HG03521 (cell line): Measurements from ENCODE around the gene SHKBP1.
"Not testable (repeated sequence)": the region's sequence is repeated elsewhere in the genome, so short reads cannot be mapped to it uniquely, and the experiment has no call there.

Experiments
- ATAC-seq: cut with Tn5 transposase; IDR thresholded peaks from one replicate; pipeline ENCODE4 v1.9.1; 2021; ENCODE audit warnings: mild to moderate bottlenecking, moderate library complexity; ENCODE audit not compliant: unreplicated experiment

SHKBP1 gene

GRCh38 chr19:40576585-40577451 is at the start of gene SHKBP1:
TSS of gene SHKBP1 (plus strand) at chr19:40576873. CDS start at chr19:40576900, 27 bp downstream.
- peak; percentile 95 for ATAC-seq

- ATAC-seq: no peak
Observed at GRCh38 chr19:40528078-40528477, 48.6 kb upstream of the SHKBP1 start.

- ATAC-seq: no peak
Observed at GRCh38 chr19:40528533-40529092, 48.1 kb upstream of the SHKBP1 start.

GRCh38 chr19:40529093-40529954 is 47.3 kb upstream of the SHKBP1 start:
- ATAC-seq: peak; percentile 60

GRCh38 chr19:40530091-40530901 is 46.4 kb upstream of the SHKBP1 start:
- no peak for ATAC-seq

- ATAC-seq: no peak
Observed at GRCh38 chr19:40533508-40533907, 43.2 kb upstream of the SHKBP1 start.

GRCh38 chr19:40534148-40534547 is 42.5 kb upstream of the SHKBP1 start:
- no peak for ATAC-seq

GRCh38 chr19:40539070-40539469 is 37.6 kb upstream of the SHKBP1 start:
- no peak for ATAC-seq

GRCh38 chr19:40542202-40542859 is 34.3 kb upstream of the SHKBP1 start:
- ATAC-seq: no peak

- ATAC-seq: no peak
Observed at GRCh38 chr19:40543029-40543597, 33.6 kb upstream of the SHKBP1 start.

- not testable (repeated sequence) for ATAC-seq
Observed at GRCh38 chr19:40546153-40546841, 30.4 kb upstream of the SHKBP1 start.

GRCh38 chr19:40547190-40547589 is 29.5 kb upstream of the SHKBP1 start:
- ATAC-seq: not testable (repeated sequence)

- ATAC-seq: no peak
Observed at GRCh38 chr19:40547836-40548235, 28.8 kb upstream of the SHKBP1 start.

GRCh38 chr19:40549007-40549708 is 27.5 kb upstream of the SHKBP1 start:
- ATAC-seq: no peak

GRCh38 chr19:40550951-40551350 is 25.7 kb upstream of the SHKBP1 start:
- no peak for ATAC-seq

GRCh38 chr19:40552848-40553247 is 23.8 kb upstream of the SHKBP1 start:
- no peak for ATAC-seq

GRCh38 chr19:40553885-40554857 is 22.5 kb upstream of the SHKBP1 start:
- no peak for ATAC-seq
